ENCODE results near the gene AGTPBP1. TPM values are rescaled to one million over a fixed set of nuclear protein-coding genes. Genes with fewer than 3 reads are reported as not detected.

The AGTPBP1 gene
- total and polyA plus RNA-seq, 3 donors from 2014 or later = 26.3 to 45.7 (median 26.6) TPM

- WGBS, 2 donors = 0 to 1% methylated on average over 1 to 58 of the region's 75 CpGs
- H3K4me1 ChIP-seq = peaks cover 8% of the 10 kb centered on the region
- H3K9me3 ChIP-seq = no peaks in the 10 kb centered on the region
- intact Hi-C loops (cut with DNase I; ENCODE audit: low total_unique reads) = no loop called here
- H3K4me3 ChIP-seq = peak overlapping the region; percentile 72 to 88
- H3K27me3 ChIP-seq = no peaks in the 10 kb centered on the region
- no peaks in the 10 kb centered on the region for H3K36me3 ChIP-seq (ENCODE audit: low read depth, missing control alignments)
- TF ChIP-seq CTCF (IDR thresholded peaks at IDR 0.05) (no peak), POLR2A (IDR thresholded peaks at IDR 0.05) (no peak)
- peak; percentile 46 for DNase-seq
- peak overlapping the region; percentile 83 to 84 for H3K27ac ChIP-seq
These were observed 469 bp downstream of the AGTPBP1 start for GRCh38 chr9:85741095-85741874.

GRCh38 chr9:85740787-85741094, 1.0 kb downstream of the AGTPBP1 start:
- no peak for TF ChIP-seq CTCF (IDR thresholded peaks at IDR 0.05)
- TF ChIP-seq POLR2A (IDR thresholded peaks at IDR 0.05) = no peak
- no peaks in the 10 kb centered on the region for H3K9me3 ChIP-seq
- H3K4me1 ChIP-seq = peaks cover 8% of the 10 kb centered on the region
- intact Hi-C loops (cut with DNase I; ENCODE audit: low total_unique reads) = no loop called here
- no peaks in the 10 kb centered on the region for H3K36me3 ChIP-seq (ENCODE audit: low read depth, missing control alignments)
- H3K27ac ChIP-seq = peak overlapping the region; percentile 83 to 84
- 8 to 12% methylated on average over 8 of the region's 8 CpGs for whole genome bisulfite sequencing, 2 donors
- H3K27me3 ChIP-seq = no peaks in the 10 kb centered on the region
- no peak for DNase-seq
- H3K4me3 ChIP-seq = peak overlapping the region; percentile 72 to 88

- intact Hi-C loops (cut with DNase I; ENCODE audit: low total_unique reads) = no loop called here
- Histone ChIP-seq H3K27ac (no peak overlapping the region), H3K4me3 (no peak overlapping the region), H3K4me1 (peaks cover 8% of the 10 kb centered on the region), H3K9me3 (no peaks in the 10 kb centered on the region), H3K27me3 (no peaks in the 10 kb centered on the region), H3K36me3 (ENCODE audit: low read depth, missing control alignments) (no peaks in the 10 kb centered on the region)
- TF ChIP-seq CTCF (IDR thresholded peaks at IDR 0.05) (no peak), POLR2A (IDR thresholded peaks at IDR 0.05) (no peak)
- DNase-seq = no peak
- WGBS, 2 donors = 49 to 65% methylated on average over 2 of the region's 2 CpGs
These were observed 3.2 kb downstream of the AGTPBP1 start for GRCh38 chr9:85738509-85738908.

- WGBS, 2 donors = 88 to 95% methylated on average over 3 of the region's 3 CpGs
- DNase-seq = no peak
- TF ChIP-seq POLR2A (IDR thresholded peaks at IDR 0.05) (no peak), CTCF (IDR thresholded peaks at IDR 0.05) (no peak)
- Histone ChIP-seq H3K36me3 (ENCODE audit: low read depth, missing control alignments) (no peaks in the 10 kb centered on the region), H3K27ac (no peak overlapping the region), H3K4me3 (no peak overlapping the region), H3K4me1 (peaks cover 8% of the 10 kb centered on the region), H3K9me3 (no peaks in the 10 kb centered on the region), H3K27me3 (no peaks in the 10 kb centered on the region)
- intact Hi-C loops (cut with DNase I; ENCODE audit: low total_unique reads) = no loop called here
These were observed 4.1 kb downstream of the AGTPBP1 start for GRCh38 chr9:85737671-85738070.
